ENCODE results near the gene CHRM5.

- TF ChIP-seq, protein P1, sequence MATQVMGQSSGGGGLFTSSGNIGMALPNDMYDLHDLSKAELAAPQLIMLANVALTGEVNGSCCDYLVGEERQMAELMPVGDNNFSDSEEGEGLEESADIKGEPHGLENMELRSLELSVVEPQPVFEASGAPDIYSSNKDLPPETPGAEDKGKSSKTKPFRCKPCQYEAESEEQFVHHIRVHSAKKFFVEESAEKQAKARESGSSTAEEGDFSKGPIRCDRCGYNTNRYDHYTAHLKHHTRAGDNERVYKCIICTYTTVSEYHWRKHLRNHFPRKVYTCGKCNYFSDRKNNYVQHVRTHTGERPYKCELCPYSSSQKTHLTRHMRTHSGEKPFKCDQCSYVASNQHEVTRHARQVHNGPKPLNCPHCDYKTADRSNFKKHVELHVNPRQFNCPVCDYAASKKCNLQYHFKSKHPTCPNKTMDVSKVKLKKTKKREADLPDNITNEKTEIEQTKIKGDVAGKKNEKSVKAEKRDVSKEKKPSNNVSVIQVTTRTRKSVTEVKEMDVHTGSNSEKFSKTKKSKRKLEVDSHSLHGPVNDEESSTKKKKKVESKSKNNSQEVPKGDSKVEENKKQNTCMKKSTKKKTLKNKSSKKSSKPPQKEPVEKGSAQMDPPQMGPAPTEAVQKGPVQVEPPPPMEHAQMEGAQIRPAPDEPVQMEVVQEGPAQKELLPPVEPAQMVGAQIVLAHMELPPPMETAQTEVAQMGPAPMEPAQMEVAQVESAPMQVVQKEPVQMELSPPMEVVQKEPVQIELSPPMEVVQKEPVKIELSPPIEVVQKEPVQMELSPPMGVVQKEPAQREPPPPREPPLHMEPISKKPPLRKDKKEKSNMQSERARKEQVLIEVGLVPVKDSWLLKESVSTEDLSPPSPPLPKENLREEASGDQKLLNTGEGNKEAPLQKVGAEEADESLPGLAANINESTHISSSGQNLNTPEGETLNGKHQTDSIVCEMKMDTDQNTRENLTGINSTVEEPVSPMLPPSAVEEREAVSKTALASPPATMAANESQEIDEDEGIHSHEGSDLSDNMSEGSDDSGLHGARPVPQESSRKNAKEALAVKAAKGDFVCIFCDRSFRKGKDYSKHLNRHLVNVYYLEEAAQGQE (IDR thresholded peaks at IDR 0.05; ENCODE audit: insufficient read depth in 1 of 2, low read depth in 2 of 2, low read length in 2 of 2) = no peak
- TF ChIP-seq TAF1 (IDR thresholded peaks at IDR 0.05; ENCODE audit: borderline replicate concordance, insufficient read depth, low read length) (no peak), POLR2AphosphoS5 (IDR thresholded peaks at IDR 0.05; ENCODE audit: low read depth, low read length) (no peak), FOXP2 (optimal IDR thresholded peaks at IDR 0.05; ENCODE audit: borderline replicate concordance, extremely low read depth, extremely low read length, insufficient read depth) (no peak), SIN3A (IDR thresholded peaks at IDR 0.05; ENCODE audit: borderline replicate concordance, insufficient read depth, low read length) (no peak)
These were observed 97.6 kb downstream of the CHRM5 start for GRCh38 chr15:34065941-34066340.

Data from PFSK-1 (cell line).